Fibroblast of pulmonary artery (primary cell): Measurements from ENCODE around the gene GNG2.

Experiments used
- DNase-seq: peaks from one replicate; pipeline ENCODE4 v3.0.0-alpha.2; 2010; ENCODE audit warnings: low read depth
- H3K4me3 ChIP-seq: replicated peaks from 2 replicates; pipeline ENCODE4 v1.5.1; 2011; ENCODE audit warnings: low read depth, mild to moderate bottlenecking, control low read depth, low read length, moderate library complexity
- TF ChIP-seq, protein P1 (sequence below): IDR thresholded peaks from 2 replicates; pipeline ENCODE4 v1.5.1; 2011; ENCODE audit warnings: mild to moderate bottlenecking, control low read depth, low read length, inconsistent platforms; ENCODE audit errors: missing control alignments

The GNG2 gene

GRCh38 chr14:51967521-51967920, 107.1 kb downstream of the GNG2 start:
- TF ChIP-seq, protein P1, sequence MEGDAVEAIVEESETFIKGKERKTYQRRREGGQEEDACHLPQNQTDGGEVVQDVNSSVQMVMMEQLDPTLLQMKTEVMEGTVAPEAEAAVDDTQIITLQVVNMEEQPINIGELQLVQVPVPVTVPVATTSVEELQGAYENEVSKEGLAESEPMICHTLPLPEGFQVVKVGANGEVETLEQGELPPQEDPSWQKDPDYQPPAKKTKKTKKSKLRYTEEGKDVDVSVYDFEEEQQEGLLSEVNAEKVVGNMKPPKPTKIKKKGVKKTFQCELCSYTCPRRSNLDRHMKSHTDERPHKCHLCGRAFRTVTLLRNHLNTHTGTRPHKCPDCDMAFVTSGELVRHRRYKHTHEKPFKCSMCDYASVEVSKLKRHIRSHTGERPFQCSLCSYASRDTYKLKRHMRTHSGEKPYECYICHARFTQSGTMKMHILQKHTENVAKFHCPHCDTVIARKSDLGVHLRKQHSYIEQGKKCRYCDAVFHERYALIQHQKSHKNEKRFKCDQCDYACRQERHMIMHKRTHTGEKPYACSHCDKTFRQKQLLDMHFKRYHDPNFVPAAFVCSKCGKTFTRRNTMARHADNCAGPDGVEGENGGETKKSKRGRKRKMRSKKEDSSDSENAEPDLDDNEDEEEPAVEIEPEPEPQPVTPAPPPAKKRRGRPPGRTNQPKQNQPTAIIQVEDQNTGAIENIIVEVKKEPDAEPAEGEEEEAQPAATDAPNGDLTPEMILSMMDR = no peak
- DNase-seq = no peak

DNA sequence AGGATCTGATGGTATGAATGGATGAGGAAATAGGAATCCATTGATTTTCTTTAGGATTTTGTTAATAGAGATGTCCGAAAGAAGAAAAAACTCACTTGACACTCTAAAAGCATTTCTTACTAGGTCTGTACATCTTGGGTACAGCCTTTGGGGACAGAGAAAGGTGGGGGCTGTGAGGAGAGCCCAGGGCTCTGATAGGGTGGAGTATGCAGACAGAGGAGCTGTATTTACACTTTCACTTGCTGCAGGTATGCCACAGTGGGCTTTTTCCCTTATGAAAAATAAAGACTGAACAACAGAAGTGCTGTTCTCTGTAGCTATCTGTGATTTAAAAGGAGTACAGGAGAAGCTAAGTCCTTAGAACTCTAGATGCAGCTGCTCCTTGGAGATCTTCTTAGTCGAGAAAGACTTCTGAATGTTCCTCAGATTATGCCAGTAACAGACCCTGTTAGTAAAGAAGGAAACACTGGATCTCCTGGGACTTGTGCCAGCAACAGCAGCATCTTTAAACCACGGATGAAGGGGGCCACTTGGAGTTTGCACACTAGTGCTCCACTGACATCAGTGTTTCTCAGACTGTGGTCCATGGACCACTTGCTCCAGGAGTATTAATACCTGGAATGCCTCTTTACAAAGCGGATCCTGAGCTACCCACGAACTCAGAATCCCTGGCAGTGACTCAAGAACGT, 109.6 kb downstream of the GNG2 start:
- no peak for DNase-seq
- TF ChIP-seq, protein P1 = no peak
- no peak overlapping the region for H3K4me3 ChIP-seq

More at GRCh38 chr14:51967521-51967920, 107.1 kb downstream of the GNG2 start:
- H3K4me3 ChIP-seq = no peak overlapping the region

GRCh38 chr14:51972566-51972965, 112.2 kb downstream of the GNG2 start:
- DNase-seq = no peak
- no peak overlapping the region for H3K4me3 ChIP-seq
- TF ChIP-seq, protein P1 = no peak

- peak; percentile 52 for DNase-seq
- H3K4me3 ChIP-seq = no peak overlapping the region
- TF ChIP-seq, protein P1 = no peak
Observed at GRCh38 chr14:51977075-51977474, 116.7 kb downstream of the GNG2 start.

DNA sequence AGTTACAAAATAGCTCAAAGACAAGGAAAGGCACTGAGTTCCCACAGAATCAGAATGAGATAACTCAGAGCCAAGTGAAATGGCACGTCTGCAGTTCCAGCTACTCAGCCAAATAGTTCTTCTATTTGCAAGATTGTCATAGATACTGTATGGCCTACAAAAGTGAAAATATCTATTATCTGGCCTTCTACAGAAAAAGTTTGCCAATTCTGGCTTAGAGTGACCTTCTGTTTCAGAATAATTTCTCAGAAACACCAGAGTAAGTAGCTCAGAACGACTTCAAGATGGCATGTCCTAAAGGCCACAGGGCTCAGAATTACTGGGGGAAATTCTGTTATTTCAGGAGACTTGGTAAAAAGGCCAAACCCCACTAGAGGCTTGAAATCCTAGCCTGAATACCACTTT, 118.3 kb downstream of the GNG2 start:
- H3K4me3 ChIP-seq = no peak overlapping the region
- TF ChIP-seq, protein P1 = no peak
- peak; percentile 53 for DNase-seq

- peak; percentile 89 for DNase-seq
Observed at GRCh38 chr14:51979088-51979709, 118.8 kb downstream of the GNG2 start.

More at GRCh38 chr14:51979088-51979709, 118.8 kb downstream of the GNG2 start:
- no peak overlapping the region for H3K4me3 ChIP-seq
- TF ChIP-seq, protein P1 = peak; percentile 92
